GM21447 (cell line): ENCODE results near the gene PFKL.
"Not testable (repeated sequence)": the region's sequence is repeated elsewhere in the genome, so short reads cannot be mapped to it uniquely, and the experiment has no call there.

Experiments used
- ATAC-seq: cut with Tn5 transposase; IDR thresholded peaks from one replicate; pipeline ENCODE4 v1.9.1; 2021; ENCODE audit not compliant: unreplicated experiment

PFKL gene

GRCh38 chr21:44293551-44294231 is 6.2 kb upstream of the PFKL start:
- no peak for ATAC-seq

GRCh38 chr21:44294391-44295162 is 5.3 kb upstream of the PFKL start:
- no peak for ATAC-seq

- no peak for ATAC-seq
These were observed 4.7 kb upstream of the PFKL start for GRCh38 chr21:44295163-44295573.

- ATAC-seq, result no peak
These were observed 4.2 kb upstream of the PFKL start for GRCh38 chr21:44295646-44296045.

- ATAC-seq, result no peak
These were observed 3.7 kb upstream of the PFKL start for GRCh38 chr21:44296103-44296519.

- no peak for ATAC-seq
These were observed 2.9 kb upstream of the PFKL start for GRCh38 chr21:44296916-44297315.

- ATAC-seq, result peak; percentile 35
These were observed 2.1 kb upstream of the PFKL start for GRCh38 chr21:44297525-44298290.

GRCh38 chr21:44298301-44298700 is 1.6 kb upstream of the PFKL start:
- ATAC-seq, result no peak

- ATAC-seq, result no peak
These were observed 782 bp upstream of the PFKL start for GRCh38 chr21:44299085-44299457.

- ATAC-seq, result no peak
These were observed 558 bp downstream of the PFKL start for GRCh38 chr21:44300262-44300959.

- ATAC-seq, result no peak
These were observed 1.3 kb downstream of the PFKL start for GRCh38 chr21:44301141-44301540.

- ATAC-seq, result no peak
These were observed 2.1 kb downstream of the PFKL start for GRCh38 chr21:44301961-44302406.

GRCh38 chr21:44302573-44303401 is 2.9 kb downstream of the PFKL start:
- not testable (repeated sequence) for ATAC-seq

- no peak for ATAC-seq
These were observed 3.7 kb downstream of the PFKL start for GRCh38 chr21:44303490-44303981.

- no peak for ATAC-seq
These were observed 4.3 kb downstream of the PFKL start for GRCh38 chr21:44304011-44304616.

GRCh38 chr21:44304877-44305293 is 5.0 kb downstream of the PFKL start:
- no peak for ATAC-seq

- no peak for ATAC-seq
These were observed 5.8 kb downstream of the PFKL start for GRCh38 chr21:44305691-44306090.

- no peak for ATAC-seq
These were observed 7.3 kb downstream of the PFKL start for GRCh38 chr21:44306936-44307704.
